ENCODE results near the gene ZNF519.
"Not testable (repeated sequence)": the region's sequence is repeated elsewhere in the genome, so short reads cannot be mapped to it uniquely, and the experiment has no call there.

ZNF519 gene

GRCh38 chr18:14150766-14151165, 18.5 kb upstream of the ZNF519 start:
- FAIRE-seq; DNase-seq (ENCODE audit: insufficient read length, low spot score): not testable (repeated sequence)

DNA sequence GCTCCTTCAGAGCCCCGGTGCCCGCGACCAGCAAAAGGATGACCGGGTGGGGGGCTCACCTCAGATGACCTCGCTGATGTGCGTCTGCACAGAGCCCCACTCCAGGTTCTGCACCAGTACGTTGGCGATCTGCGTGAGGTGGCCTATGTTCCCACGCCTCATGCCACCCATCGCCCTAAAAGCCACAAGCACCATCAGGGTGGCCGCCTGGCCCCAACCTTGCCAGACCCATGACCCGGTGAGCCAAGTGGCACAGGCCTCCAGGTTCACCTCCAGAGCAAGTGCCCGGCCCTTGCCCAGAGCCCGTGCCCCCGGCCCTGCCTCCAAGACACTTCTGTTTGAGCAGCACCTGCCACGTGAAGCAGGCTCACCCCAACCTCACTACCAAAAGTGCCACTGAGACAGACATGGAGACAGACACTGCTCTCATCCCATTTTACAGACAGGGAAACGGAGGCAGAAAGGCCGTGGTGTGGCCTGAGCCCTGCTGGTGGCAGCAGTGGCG, 17.7 kb upstream of the ZNF519 start:
- not testable (repeated sequence) for FAIRE-seq; DNase-seq (ENCODE audit: insufficient read length, low spot score)

- not testable (repeated sequence) for FAIRE-seq; DNase-seq (ENCODE audit: insufficient read length, low spot score)
Observed at GRCh38 chr18:14149121-14149850, 17.1 kb upstream of the ZNF519 start.

DNA sequence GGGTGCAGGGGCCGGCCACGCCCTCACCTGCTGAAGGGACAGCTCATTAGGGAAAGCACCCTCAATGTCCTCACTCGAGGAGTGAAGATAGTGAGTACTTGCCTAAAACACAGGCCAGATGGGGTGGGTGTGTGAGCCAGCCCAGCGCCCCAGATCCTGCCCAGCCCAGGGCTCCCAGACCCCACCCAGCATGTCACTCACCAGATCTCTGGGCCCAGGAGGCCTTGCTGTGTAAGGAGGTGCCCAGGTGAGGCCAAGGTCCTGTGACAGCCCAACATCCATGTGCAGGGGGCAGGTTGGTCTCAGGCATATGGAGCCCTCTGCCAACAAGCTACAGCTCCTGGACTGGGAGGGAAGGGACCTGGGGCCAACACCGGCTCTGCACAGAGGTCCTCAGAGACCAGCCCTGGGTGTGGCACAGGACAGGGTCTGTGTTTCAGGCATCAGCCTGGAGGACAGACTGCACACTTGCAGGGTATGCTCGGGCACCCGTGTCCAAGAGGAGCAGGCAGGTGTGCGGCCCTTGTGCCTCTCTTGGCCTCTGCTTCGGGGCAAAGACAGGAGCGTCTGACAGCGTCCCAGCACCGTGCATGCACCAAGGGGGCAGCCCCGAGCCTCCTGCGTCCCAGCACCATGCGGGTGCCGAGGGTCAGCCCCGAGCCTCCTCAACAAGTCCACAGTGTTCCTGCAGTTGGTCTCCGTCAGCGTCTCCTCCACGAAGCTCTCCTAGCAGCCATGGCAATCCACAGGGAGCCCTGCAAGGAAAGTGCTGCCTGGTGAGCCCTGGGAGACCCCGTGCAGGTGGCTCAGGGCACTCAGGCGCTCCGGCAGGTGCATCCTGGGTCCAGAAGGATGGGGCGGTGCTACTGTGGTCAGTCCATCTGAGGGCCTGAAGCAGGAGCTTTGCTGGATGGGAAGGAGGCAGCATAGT, 16.0 kb upstream of the ZNF519 start:
- not testable (repeated sequence) for DNase-seq (ENCODE audit: insufficient read length, low spot score); FAIRE-seq

GRCh38 chr18:14146771-14147170, 14.5 kb upstream of the ZNF519 start:
- FAIRE-seq; DNase-seq (ENCODE audit: insufficient read length, low spot score): not testable (repeated sequence)

GRCh38 chr18:14145581-14146338, 13.5 kb upstream of the ZNF519 start:
- FAIRE-seq; DNase-seq (ENCODE audit: insufficient read length, low spot score): not testable (repeated sequence)

DNA sequence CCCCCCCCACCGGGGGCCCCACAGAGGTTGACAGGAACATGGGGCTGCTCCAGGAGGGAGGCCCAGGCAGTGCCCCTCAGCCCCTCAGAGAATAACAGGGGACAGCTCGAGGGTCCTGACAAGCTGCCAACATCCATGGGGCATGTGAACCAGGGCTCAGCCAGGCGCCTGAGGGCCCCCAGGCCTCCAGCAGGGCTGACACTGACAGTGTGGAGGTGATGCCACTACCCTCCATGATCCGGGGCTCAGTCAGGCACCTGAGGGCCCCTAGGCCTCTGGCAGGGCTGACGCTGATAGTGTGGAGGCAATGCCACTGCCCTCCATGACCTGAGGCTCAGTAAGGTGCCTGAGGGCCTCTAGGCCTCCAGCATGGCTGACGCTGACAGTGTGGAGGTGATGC, 12.8 kb upstream of the ZNF519 start:
- FAIRE-seq; DNase-seq (ENCODE audit: insufficient read length, low spot score): not testable (repeated sequence)

GRCh38 chr18:14144628-14144895, 12.3 kb upstream of the ZNF519 start:
- DNase-seq (ENCODE audit: insufficient read length, low spot score): no peak
- no peak for FAIRE-seq
- TF ChIP-seq POLR2A (IDR thresholded peaks at IDR 0.05; ENCODE audit: low read depth, low read length) (no peak), POU2F2 (IDR thresholded peaks at IDR 0.05; ENCODE audit: low read depth, low read length) (no peak), SPI1 (IDR thresholded peaks at IDR 0.05; ENCODE audit: low read depth, low read length) (no peak), TAF1 (IDR thresholded peaks at IDR 0.05; ENCODE audit: low read depth, low read length) (no peak), POLR2AphosphoS5 (IDR thresholded peaks at IDR 0.05; ENCODE audit: low read depth, low read length) (no peak), PAX5 (IDR thresholded peaks at IDR 0.05; ENCODE audit: insufficient read depth, low read length, severe bottlenecking) (no peak)

DNA sequence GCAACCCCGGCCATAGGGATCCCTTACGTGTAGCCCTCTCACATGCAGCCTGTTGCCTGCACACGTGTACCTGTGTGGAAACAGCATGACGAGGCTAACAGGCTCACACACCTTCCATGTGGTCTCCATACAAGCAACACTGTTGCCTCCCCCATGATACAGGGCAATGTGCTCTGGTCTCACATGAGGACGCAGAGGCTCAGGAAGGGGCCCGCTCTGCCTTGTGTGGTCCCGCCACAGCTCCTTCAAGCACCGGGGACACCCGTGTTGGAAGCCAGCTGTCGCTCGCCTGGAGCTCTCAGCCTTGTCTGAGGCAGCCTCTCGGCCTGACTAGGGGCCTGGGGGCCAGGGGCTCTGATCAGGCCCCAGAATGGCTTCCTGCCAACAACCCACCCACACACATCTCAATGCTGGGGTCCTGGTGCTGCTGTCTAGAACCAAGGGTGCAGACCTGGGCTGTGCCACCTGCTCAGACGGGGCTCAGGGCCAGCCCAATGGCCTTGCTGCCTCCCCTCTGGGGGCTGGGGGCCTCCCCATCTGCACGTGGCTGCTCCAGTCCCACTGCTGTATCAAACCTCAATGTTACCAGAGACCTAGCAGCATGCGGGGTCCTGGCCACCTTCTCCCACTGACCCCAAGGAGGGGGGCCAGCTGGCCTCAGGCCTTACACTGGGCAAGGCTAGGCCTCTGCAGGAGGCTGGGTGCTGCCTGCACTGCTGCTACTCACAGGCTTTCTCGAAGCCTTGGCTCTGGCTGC, 11.8 kb upstream of the ZNF519 start:
- not testable (repeated sequence) for FAIRE-seq; DNase-seq (ENCODE audit: insufficient read length, low spot score)

GRCh38 chr18:14143396-14143795, 11.2 kb upstream of the ZNF519 start:
- not testable (repeated sequence) for FAIRE-seq; DNase-seq (ENCODE audit: insufficient read length, low spot score)

DNA sequence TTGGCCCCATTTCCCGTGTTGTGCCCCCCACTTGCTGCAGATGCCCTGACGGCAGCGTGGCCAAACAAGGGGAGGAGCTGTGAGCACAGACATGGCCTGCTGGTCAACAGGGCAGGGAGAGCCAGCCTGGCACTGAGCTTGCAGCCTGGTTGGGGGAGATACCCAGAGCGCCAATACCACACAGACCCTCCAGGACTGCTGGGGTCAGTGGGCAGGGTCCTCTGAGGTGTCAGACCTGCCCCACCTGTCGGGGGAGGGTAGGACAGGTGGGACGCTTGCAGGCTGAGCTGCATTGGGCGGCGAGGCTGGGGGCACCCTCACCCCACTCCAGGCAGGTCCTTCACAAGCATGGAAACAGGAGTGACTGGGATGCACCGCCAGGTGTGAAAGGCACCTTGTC, 9.9 kb upstream of the ZNF519 start:
- not testable (repeated sequence) for FAIRE-seq; DNase-seq (ENCODE audit: insufficient read length, low spot score)

DNA sequence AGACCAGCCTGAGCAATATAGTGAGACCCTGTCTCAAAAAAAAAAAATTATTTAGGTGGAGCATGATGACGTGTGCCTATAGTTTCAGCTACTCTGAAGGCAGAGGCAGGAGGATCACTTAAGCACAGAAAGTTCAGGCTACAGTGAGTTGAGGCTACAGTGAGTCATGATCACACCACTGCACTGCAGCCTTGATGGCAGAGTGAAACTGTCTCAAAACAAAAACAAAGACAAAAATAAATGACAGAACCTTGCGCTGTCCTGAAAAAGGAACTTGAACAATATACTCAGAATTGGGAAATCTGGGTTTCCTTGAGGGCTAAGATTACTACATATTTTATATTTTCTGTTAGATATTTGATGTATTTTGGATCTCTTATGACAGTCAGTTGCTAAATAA, 7.3 kb upstream of the ZNF519 start:
- DNase-seq (ENCODE audit: insufficient read length, low spot score); FAIRE-seq: not testable (repeated sequence)

- FAIRE-seq; DNase-seq (ENCODE audit: insufficient read length, low spot score): not testable (repeated sequence)
Observed at GRCh38 chr18:14137971-14138370, 5.7 kb upstream of the ZNF519 start.

DNA sequence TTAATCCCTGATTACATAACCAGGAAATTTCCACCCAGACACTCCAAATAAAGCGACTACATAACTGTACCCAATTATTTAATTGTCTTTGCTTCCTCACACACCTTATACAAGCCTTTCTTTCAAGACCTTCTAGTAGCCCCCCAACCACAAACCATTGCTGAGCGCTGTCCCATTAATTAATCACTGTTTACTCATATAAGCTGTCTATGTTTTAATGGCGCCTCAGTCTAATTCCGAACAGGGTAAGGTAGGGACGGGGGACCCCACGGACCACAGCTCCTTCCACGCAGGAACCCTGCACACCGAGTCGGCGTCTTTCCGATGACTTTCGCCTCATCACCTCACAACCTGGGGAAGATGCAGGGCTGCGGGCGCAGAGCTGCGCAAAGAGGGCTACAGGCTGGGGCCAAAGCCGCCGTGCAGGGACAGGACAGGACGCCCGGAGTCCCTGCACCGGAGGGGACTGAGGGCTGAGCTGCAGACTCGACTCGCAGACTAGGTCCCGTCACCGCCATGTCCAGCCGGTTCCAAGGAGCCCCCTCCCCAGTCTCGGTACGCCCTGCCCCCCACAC, 452 bp downstream of the ZNF519 start:
- not testable (repeated sequence) for DNase-seq (ENCODE audit: insufficient read length, low spot score)
- peak; percentile 48 for FAIRE-seq

GRCh38 chr18:14130804-14131203, 1.4 kb downstream of the ZNF519 start:
- FAIRE-seq; DNase-seq (ENCODE audit: insufficient read length, low spot score): not testable (repeated sequence)
